BJ (cell line): ENCODE results near the gene FNBP1. TPM values are rescaled to one million over a fixed set of nuclear protein-coding genes. Genes with fewer than 3 reads are reported as not detected.

Experiments
- CTCF ChIA-PET: fragments of 350-600 bp; formaldehyde crosslinking; extraction: SDS; loops from one replicate; lab custom pipeline; 2021; ENCODE audit warnings: antibody characterized with exemption, inconsistent platforms; lab: Yijun Ruan, JAX
- POLR2A ChIA-PET: fragments of 300-600 bp; sonication (Branson Sonifier 250); formaldehyde crosslinking; extraction: SDS; loops from one replicate; lab custom pipeline; 2021; ENCODE audit warnings: antibody characterized with exemption; lab: Charles Lee
- DNase-seq: peaks from one replicate; pipeline ENCODE4 v3.0.0-alpha.2; 2011; ENCODE audit warnings: low read depth
- H3K27me3 ChIP-seq: 2 replicates; pipeline ENCODE4 v1.6.0; 2011; ENCODE audit warnings: low read length; ENCODE audit not compliant: control insufficient read depth, insufficient read depth
- H3K36me3 ChIP-seq: 2 replicates; pipeline ENCODE4 v1.5.1; 2011; ENCODE audit warnings: low read length; ENCODE audit not compliant: control insufficient read depth, insufficient read depth
- H3K4me3 ChIP-seq: 2 replicates; pipeline ENCODE4 v1.5.1; 2011; ENCODE audit warnings: low read depth, mild to moderate bottlenecking, control low read depth, low read length
- polyA plus RNA-seq: library from polyadenylated mRNA; depleted of rRNA; stranded (reverse); fragments of >200 nt; gene quantifications from 2 replicates; pipeline ENCODE4 v1.2.3, GENCODE V29; 2011
- TF ChIP-seq, protein P1 (sequence below): IDR thresholded peaks from 2 replicates; pipeline ENCODE4 v1.5.1; 2011; ENCODE audit warnings: low read depth, mild to moderate bottlenecking, control low read depth, inconsistent platforms, low read length, moderate library complexity; ENCODE audit not compliant: insufficient read depth

The FNBP1 gene
- polyA plus RNA-seq, 1 experiment: 7.8 TPM

DNA sequence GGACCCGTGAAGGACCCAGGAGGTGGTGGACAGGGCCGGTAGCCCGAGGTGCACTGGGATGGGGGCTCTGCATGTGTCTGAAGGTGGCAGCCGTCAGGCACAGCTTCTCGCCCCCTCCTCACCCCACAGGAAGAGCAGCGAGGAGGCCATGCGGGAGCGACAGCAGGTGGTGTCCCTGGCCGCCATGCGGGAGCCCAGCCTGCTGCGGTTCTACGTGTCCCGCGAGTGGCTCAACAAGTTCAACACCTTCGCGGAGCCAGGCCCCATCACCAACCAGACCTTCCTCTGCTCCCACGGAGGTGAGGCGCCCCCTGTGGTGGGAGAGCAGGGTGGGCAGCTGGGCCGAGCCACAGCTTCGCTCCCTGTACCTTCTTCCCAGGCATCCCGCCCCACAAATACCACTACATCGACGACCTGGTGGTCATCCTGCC lies 167.8 kb downstream of the FNBP1 start:
- no peak for DNase-seq
- TF ChIP-seq, protein P1, sequence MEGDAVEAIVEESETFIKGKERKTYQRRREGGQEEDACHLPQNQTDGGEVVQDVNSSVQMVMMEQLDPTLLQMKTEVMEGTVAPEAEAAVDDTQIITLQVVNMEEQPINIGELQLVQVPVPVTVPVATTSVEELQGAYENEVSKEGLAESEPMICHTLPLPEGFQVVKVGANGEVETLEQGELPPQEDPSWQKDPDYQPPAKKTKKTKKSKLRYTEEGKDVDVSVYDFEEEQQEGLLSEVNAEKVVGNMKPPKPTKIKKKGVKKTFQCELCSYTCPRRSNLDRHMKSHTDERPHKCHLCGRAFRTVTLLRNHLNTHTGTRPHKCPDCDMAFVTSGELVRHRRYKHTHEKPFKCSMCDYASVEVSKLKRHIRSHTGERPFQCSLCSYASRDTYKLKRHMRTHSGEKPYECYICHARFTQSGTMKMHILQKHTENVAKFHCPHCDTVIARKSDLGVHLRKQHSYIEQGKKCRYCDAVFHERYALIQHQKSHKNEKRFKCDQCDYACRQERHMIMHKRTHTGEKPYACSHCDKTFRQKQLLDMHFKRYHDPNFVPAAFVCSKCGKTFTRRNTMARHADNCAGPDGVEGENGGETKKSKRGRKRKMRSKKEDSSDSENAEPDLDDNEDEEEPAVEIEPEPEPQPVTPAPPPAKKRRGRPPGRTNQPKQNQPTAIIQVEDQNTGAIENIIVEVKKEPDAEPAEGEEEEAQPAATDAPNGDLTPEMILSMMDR: no peak
- Histone ChIP-seq H3K27me3 (no peaks in the 10 kb centered on the region), H3K4me3 (no peak overlapping the region), H3K36me3 (peaks cover 33% of the 10 kb centered on the region)
- CTCF ChIA-PET: interaction anchor here (0.6 to 1.0 kb wide), 2 partner anchors 74 to 81 kb away, joined by 3 to 4 read pairs; no protein-coding TSS in a partner anchor
- POLR2A ChIA-PET: no interaction called here

DNA sequence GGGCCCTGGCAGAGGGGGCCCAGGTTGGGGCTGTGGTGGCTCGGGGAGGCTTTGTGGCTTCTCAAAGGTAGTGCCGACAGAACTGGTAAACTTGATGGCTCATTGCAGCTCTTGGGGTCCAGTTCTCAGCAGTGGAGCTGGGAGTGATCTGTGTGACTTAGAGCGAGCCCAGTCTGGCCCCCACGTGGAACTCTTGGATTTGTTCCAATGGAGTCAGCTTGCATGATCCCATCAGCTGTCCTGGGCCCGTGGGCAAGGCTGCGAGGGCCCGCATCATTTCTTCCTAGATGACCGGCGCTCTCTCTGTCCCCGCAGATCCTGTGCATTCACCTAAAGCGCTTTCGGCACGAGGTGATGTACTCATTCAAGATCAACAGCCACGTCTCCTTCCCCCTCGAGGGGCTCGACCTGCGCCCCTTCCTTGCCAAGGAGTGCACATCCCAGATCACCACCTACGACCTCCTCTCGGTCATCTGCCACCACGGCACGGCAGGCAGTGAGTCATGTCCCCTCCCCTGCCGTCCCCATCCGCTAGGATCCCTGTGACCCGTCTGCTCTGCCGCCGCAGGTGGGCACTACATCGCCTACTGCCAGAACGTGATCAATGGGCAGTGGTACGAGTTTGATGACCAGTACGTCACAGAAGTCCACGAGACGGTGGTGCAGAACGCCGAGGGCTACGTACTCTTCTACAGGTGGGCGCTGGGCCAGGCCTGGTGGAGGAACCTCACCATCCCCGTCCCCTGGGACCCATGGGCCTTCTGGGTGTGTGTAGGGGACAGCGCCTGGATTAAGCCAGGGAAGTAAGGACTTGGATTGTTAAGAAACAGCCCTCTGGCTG lies 168.5 kb downstream of the FNBP1 start:
- H3K36me3 ChIP-seq: peaks cover 30% of the 10 kb centered on the region
- POLR2A ChIA-PET: no interaction called here
- no peak overlapping the region for H3K4me3 ChIP-seq
- CTCF ChIA-PET: interaction anchor here (0.6 to 1.0 kb wide), 2 partner anchors 73 to 82 kb away, joined by 3 to 4 read pairs; no protein-coding TSS in a partner anchor
- DNase-seq: no peak
- H3K27me3 ChIP-seq: no peaks in the 10 kb centered on the region
- TF ChIP-seq, protein P1: no peak

DNA sequence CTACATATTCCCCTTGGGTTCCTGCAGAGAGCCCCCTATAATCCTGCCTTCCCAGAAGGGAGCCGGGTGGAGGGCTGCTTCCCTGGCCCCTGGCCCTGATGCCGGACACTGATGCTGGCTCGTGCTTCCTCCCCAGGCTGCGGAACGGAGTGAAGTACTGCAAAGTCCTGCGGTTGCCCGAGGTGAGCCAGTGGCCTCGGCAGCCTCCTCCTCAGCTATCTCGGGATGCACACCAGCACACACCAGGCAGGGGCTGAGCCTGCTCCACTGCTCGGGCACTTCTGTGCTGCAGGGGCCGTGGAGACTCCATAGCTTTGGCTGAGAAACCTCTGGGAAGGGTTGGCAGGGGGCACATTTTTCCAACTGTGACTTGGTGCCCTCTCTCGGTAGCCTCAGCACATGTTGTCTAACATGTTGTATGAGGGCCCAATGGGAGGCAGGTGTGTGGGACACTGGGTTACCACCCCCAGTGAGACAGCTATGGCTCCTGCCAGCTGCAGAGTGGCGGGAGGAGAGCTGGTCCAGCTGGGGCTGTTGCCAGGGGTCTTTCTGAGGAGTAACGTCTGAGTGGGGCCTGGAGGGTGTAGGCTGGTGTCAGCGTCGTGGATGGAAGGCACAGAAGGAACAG lies 169.3 kb downstream of the FNBP1 start:
- ChIA-PET POLR2A (no interaction called here), CTCF (no interaction called here)

DNA sequence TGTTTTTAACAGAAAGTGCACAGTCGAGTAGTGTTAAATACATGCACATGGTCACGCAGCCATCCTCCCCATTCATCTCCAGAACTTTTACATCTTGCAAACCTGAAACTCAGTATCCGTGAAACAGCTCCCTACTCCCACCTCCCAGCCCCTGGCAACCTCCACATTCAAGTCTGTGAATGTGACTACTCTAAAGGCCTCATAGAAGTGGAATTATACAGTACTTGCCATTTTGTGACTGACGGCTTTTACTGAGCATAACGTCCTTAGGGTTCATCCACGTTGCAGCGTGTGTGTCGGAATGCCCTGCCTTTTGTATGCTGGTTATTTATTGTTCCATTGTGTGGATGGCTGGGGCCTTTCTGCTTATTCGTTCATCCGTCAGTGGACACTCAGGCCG lies 171.9 kb downstream of the FNBP1 start:
- ChIA-PET CTCF (no interaction called here), POLR2A (no interaction called here)
- TF ChIP-seq, protein P1: no peak
- Histone ChIP-seq H3K36me3 (peaks cover 33% of the 10 kb centered on the region), H3K27me3 (no peaks in the 10 kb centered on the region), H3K4me3 (no peak overlapping the region)
- DNase-seq: no peak

More for the DNA sequence above, 169.3 kb downstream of the FNBP1 start:
- Histone ChIP-seq H3K4me3 (no peak overlapping the region), H3K36me3 (peaks cover 29% of the 10 kb centered on the region), H3K27me3 (no peaks in the 10 kb centered on the region)
- DNase-seq: no peak
- TF ChIP-seq, protein P1: no peak
